Measurements from ENCODE around the gene ANAPC4.
"Not testable (repeated sequence)": the region's sequence is repeated elsewhere in the genome, so short reads cannot be mapped to it uniquely, and the experiment has no call there.

The ANAPC4 gene, protein sequence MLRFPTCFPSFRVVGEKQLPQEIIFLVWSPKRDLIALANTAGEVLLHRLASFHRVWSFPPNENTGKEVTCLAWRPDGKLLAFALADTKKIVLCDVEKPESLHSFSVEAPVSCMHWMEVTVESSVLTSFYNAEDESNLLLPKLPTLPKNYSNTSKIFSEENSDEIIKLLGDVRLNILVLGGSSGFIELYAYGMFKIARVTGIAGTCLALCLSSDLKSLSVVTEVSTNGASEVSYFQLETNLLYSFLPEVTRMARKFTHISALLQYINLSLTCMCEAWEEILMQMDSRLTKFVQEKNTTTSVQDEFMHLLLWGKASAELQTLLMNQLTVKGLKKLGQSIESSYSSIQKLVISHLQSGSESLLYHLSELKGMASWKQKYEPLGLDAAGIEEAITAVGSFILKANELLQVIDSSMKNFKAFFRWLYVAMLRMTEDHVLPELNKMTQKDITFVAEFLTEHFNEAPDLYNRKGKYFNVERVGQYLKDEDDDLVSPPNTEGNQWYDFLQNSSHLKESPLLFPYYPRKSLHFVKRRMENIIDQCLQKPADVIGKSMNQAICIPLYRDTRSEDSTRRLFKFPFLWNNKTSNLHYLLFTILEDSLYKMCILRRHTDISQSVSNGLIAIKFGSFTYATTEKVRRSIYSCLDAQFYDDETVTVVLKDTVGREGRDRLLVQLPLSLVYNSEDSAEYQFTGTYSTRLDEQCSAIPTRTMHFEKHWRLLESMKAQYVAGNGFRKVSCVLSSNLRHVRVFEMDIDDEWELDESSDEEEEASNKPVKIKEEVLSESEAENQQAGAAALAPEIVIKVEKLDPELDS

DNA sequence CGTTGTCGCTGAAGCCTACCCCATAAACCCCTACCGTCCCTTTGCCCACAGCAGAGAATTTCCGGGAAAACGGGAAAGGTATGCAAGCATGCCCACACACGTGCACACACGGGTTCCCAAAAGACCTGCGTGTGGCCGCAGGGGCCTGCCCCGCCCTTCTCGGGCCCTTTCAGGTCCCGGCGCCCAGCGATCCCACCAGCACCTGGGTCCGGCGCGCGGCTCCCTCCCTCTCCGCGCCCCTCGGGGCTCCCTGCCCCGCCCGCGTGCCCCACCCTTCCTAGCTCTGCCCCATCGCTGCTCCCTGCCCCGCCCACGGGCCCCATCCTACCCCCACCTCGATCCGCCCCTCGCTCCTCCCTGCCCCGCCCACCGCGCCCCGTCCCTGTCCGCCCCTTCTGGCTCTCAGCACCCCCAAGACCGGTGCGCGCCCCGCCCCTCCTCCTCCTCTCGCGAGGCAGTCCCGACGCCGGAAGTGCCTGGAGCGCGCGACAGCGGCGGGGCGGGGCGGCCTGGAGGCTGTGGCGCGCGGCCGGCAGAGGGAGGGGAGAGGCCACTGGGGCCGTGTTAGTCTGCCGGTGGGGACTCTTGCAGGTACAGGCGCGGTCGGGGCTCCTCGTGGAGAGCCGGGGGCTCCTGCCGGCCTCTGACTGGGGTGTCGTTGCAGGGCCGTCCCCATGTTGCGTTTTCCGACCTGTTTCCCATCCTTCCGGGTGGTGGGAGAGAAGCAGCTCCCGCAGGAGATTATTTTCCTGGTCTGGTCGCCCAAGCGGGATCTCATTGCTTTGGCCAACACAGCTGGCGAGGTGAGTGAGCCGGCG, at the start of gene ANAPC4:
ANAPC4 (plus strand) TSS at position 510 of the 818 bp plus-strand sequence; CDS start at position 675, 165 bp downstream.
- DNase-seq (ENCODE audit: low read depth in 3 of 3) = peak; percentile 98 to 100 (median 98)

DNA sequence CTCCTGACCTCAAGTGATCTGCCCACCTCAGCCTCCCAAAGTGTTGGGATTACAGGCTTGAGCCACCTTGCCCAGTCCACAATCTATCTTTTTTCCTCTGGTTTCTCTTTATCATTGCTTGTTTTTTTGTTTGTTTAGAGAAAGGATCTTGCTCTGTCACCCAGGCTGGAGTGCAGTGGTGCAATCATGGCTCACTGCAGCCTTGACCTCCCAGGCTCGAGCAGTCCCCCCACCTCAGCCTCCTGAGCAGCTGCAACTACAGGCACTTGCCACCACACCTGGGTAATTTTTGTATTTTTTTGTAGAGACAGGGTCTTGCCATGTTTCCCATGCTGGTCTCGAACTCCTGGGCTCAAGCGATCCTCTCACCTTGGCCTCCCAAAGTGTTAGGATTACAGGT, 48.6 kb upstream of the ANAPC4 start:
- not testable (repeated sequence) for DNase-seq (ENCODE audit: low read depth in 3 of 3)

DNA sequence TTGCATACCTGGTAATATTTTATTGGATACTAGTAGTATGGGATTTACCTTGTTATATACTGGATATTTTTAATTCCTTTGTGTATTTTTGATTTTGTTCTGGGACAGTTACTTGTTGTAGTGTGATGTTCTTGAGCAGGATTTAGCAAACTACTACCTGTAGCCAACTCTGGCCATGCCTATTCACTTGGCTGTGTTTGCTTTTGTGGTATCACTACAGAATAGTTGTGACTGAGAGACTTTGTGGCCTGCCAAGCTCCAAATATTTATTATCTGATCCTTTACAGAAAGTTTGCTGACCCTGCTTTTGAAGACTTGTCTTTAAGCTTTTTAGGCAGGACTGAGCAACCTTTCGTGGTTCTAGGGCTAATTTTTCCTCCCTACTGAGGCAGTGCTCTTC, 46.7 kb upstream of the ANAPC4 start:
- no peak for DNase-seq (ENCODE audit: low read depth in 3 of 3)

DNA sequence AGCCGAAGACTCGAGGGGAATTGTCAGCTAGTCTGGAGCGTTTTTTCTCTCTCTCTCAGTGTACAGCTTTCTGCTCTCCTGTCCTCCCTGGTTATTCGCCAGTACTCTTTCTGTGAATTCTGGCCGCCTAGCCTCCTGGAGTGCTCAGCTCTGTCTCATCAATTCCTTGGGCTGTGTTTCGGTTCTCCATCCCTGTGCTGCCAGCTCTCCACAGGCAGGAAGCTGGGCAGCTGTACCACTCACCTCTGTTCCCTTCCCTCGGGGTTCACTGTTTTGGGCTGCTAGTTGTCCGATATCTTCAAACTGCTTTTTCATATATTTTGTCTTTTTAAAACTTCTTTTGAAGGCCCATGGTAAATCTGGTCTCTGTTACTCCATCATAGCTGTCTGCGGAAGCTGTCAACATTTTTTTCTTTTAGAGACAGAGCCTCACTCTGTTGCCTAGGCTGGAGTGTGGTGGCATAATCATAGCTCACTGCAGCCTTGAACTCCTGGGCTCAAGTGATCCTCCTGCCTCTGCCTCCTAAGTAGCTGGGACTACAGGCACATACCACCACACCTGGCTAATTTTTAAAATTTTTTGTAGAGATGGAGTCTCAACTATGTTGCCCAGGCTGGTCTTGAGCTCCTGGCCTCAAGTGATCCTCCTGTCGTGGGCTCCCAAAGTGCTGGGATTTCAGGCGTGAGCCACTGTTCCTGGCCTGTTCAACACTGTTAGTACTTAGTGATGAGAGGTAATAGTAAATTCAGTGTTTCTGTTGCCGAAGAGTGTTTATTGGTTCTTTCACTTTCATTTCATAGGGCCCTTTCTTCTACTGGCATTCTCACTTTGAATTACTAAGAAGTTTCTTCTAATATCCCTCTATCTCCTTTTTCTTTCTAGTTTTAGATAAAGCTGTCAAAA, 45.9 kb upstream of the ANAPC4 start:
- no peak for DNase-seq (ENCODE audit: low read depth in 3 of 3)

DNA sequence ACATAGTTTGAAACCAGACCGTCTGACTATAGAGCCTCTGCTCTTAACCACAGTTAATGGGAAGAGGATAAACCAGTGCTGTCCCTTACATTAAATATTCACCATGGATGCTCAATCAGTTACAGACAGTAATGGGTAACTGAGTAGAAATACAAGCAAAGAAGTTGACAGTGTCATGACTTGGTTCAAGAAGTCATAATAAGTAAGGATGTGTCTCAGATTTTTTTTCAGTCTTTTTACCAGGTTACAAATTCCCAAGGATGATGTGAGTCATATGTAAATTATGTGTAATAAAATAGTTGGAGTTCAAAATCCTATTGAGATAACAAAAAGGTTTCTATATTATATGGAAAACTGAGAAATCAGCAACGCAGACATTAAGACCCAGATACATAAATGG, 33.4 kb upstream of the ANAPC4 start:
- no peak for DNase-seq (ENCODE audit: low read depth in 3 of 3)

DNA sequence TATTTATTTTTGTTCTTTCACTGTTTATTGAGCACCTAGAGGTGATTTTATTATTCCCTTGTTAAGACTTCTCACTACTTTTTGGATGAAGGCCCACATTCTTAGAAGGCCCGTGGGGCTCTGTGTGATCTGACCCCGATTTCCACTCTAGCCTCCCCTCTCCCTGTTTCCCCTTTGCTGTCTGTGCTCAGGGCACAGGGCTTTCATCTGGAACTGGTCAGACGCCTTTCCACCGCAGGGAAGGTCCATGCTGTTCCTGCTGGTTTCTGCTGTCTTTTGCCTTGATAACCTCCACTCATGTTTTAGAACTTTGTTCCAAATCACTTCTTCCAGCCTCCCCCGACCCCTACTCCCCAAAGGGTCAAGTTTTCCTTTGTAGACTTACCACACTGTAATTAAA, 31.3 kb upstream of the ANAPC4 start:
- DNase-seq (ENCODE audit: low read depth in 3 of 3) = no peak

DNA sequence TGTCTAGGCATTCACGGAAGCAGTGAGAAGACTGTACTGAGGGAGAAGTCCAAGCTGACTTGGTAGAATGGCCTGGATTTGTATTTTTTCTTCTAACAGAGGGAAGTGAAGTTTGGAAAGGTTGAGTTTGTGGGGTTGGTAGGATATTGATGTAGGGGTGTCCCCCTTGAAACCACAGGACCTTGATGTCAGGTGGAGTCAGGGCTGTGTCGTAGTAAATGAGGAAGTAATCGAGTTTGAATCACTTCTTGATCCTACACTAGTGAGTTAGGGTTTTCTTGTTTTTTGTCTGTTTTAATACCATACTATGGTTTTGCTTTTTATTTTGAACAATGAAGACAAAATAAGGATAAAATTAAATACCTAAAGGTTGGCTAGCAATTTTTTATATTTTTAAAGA, 30.1 kb upstream of the ANAPC4 start:
- DNase-seq (ENCODE audit: low read depth in 3 of 3) = no peak

DNA sequence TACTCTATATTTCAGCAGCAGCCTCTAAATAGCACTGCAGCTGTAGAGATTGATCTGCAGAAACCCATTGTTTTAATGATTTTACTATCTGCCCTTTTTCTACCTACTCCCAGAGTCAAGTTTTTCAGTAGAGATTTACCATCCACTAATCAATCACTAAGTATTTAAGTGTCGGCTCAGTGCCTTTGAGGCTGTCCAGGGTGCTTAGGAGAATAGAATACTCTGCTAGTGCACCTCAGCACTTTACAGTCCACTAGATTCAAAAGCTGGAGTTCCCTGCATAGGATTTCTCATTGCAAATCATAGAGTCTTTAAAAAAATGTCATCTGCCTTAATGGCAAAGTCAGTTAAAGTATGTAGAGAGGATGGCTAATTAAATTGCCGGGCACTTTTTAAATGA, 29.6 kb upstream of the ANAPC4 start:
- no peak for DNase-seq (ENCODE audit: low read depth in 3 of 3)

DNA sequence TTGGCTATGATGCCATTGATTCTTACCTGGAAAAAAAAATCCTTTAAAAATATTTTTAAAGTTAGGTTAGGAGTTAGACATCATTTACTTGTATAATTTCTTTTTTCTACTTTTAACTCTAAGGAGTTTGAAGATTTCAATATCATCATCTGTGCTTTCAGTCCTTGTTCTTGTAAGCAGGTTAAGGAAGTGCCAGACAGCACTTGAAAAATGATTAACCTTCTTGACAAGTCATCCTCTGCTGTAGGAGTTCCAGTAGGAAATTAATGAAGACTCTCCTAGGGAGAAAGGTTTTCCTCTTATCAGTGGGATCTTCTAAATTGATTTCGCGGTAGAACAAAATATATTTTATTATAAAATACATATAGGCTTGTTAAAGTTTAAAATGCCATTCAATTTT, 29.1 kb upstream of the ANAPC4 start:
- DNase-seq (ENCODE audit: low read depth in 3 of 3) = no peak

DNA sequence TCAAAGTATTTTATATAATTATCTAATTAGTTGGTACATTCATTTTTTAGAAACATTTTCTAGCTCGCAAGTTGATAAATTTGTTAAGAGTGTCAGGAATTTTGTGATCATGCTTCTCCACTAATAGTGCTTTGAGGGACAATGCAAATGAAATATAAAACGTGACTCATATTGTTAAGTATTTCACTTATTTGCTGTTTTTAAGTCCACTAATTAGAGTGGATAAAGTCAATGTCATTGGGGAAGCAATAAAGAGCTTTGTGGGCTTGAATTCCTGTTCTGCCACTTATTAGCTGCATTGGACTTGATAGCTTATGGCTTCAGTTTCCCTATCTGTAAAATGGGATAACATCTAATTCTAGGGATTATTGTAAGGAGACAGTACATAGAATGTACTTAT, 26.5 kb upstream of the ANAPC4 start:
- DNase-seq (ENCODE audit: low read depth in 3 of 3) = no peak

DNA sequence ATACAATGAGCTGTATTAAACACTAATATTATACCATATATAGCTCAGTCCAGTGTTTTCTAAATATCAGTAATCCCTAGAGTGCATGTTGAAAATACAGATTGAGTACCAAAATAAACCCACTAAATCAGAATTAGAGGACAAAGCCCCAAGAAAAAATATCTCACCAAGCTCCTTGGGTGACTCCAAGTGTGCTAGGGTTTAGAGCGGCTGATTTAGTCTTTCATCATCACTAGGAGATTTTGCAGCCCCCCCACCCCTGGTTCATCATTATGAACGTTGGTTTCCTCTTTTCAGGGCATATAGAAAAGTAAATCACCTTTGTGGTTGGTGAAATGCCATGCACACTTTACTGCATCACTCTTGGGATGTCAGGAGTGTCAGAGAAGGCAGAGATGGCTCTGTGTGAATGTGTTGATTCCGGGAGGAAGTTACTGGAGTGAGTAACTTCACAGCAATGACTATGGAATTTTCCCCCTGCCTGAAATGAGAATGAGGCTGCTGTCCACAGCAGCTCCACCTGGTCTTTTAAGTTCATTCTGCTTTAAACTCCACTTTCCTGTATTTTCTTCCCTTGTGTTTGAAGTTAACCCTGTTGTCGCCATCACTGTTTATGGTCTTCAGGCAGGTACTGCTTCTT, 25.2 kb upstream of the ANAPC4 start:
- DNase-seq (ENCODE audit: low read depth in 3 of 3) = no peak

DNA sequence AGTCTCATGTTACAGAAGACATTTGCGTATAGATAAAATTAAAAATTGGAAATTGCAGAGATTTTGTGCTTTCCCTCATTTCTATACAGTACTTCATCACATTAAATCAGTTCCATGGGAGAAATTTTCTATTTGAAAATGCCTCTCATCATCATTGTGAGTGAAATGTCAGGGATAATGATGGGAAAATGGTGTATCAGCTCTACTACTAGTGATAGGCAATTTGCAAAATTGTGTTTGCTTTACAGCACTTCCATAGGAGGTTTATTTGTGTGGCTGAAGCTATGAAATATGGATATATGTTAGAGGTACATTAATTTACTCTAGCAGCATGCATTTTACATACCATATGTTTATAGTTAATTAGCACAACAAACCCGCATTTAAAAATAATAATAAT, 21.0 kb upstream of the ANAPC4 start:
- DNase-seq (ENCODE audit: low read depth in 3 of 3) = no peak

DNA sequence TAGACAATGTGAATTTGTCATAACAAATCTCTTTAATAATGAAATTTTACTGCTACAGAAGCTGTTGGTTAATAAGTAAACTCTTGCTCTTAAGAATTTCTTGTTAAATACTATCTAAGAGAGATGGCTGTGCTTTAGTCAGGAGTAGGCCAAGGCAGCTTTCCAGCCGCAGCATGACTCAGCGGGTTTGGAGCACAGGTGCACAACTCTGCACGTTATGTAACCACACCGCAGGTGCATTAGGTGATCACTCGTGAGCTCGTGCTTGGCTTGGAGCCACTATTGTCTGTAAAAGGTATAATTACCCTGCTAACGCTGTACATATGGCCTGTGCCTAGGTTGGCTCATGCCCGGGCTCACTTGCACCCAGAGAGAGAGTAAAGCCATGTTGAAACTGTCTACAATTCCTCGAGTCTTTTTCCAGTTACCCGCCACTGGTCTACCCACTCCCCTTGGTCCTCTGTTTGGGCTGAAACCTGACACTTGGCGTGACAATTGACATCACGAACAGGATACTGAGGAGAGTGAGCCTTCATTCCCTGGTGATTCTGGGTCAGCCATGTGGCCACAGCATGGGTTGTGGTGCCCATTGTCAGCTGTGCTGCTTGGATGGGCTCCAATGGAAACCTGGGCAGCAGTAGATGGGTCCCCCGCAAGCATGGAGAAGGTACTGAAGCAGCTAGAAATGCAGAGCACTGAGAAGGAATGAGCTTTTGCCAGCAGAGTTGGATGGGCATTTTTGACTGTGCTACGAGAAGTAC, 18.4 kb upstream of the ANAPC4 start:
- no peak for DNase-seq (ENCODE audit: low read depth in 3 of 3)

DNA sequence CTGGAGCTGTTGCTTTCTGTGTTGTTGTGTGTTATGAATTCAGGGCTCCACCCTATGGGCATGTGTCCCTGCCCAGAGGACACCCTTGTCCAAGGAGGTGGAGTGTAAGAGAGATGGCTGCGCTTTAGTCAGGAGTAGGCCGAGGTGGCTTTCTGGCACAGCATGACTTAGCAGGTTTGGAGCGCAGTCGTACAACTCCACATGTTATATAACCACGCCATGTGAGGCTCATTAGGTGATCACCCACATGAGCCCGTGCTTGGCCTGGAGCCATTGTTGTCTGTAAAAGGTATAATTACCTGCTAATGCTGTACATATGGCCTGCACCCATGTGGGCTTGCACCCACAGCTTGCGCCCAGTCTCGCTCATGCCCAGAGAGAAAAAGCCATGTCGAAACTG, 15.8 kb upstream of the ANAPC4 start:
- no peak for DNase-seq (ENCODE audit: low read depth in 3 of 3)

DNA sequence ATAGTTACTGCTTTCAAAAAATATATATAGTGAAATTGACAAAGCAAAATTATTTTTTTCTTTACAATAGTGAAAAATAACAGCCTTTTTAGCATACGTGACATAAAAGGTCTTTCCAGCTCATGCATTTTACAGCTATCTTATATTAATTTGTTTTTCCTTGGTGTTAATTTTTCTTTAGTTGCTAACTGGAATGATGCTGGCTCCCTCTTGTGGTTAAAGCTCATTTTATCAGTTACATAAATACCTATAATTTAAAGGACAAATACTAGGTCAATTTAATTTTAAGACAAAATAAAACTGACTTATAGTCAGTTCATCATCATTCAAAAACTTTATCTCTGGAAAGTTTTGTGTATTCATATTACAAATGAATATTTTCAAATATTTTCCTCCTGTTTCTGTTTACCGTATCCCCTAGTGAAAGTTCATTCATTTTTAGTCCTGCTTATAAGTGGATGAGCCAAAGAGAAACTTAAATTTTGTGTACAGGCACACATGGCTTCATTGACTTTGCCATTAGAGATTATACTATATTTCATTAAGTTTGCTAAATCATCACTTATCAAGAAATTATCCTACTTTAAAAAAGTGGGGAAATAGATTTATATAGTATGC, 9.9 kb upstream of the ANAPC4 start:
- no peak for DNase-seq (ENCODE audit: low read depth in 3 of 3)

DNA sequence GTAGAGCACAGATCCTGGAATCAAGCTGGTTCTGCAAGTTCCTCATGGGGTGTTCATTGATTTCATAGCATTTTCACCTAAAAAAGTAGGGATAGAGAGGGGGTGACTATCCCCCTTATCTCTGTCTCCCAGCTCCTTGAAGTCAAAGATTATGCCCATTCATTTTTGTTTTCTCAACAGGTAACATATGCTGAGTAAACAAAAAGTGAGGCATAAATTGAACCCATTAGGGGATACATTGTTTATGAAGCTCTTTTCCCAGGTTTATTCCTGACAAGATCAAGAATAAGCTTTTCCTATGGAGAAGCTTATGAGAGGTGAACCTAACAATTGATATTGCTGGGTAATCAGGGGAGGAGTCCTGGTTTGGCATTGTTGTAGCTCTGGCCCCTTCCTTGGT, 9.2 kb upstream of the ANAPC4 start:
- DNase-seq (ENCODE audit: low read depth in 3 of 3) = no peak

DNA sequence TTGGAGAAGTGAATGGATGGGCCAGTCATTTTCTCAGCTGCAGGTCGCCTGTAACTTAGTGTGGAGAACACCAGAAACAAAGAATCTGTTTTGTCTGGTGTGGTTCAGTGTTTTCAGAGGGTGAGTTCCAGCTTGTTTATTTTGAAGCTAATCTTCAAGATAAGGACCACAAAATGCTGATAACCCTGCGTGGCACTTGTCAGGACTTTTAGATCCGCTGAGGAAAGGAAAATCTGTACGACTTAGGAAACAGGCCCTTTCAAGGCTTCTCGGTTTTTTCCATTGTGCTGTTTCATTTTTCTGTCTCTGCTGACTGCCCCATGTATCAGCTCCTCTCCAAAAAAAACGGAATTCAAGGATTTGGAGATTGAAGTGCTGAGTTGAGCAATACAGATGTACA, 8.7 kb upstream of the ANAPC4 start:
- no peak for DNase-seq (ENCODE audit: low read depth in 3 of 3)

DNA sequence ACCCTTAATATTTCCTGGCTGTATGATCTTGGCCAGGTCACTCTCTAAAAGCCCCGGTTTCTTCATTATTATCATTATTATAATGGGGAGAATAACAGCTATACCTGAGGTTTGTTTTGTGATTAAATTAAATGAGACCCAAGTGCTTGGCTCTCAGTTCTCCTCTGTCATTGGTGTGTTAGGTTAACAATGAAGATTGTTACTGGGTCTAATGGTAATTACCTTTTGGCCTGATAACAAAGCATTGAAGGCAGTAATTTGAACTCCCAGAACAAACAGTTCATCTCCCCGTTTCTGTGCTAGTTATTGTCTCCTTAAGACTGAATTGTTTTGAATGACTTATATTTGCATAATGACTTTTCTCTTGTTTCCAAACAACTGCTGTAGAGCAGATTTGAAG, 6.8 kb upstream of the ANAPC4 start:
- no peak for DNase-seq (ENCODE audit: low read depth in 3 of 3)

DNA sequence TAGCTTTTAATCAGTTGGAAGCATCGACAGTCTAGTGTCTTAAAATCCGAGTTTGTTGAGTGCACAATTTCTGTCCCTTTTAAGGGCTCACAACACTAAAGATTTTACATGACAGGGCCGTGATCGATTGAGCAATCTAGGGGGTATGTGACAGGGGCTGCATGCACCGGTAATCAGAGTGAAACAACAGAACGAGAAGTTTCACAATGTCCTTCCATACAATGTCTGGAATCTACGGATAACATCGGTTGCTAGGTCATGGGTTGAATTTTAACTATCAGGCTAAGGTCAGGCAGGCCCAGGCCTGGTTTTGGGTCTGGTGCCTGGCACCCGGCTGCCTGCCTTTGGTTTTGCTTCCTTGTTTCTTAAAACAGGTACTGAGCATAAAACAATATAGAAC, 4.5 kb upstream of the ANAPC4 start:
- not testable (repeated sequence) for DNase-seq (ENCODE audit: low read depth in 3 of 3)

Measured in stimulated activated CD4-positive, alpha-beta T cell treated with anti-CD3 and anti-CD28 coated beads, TNF-alpha, amount 100 ng/mL, for 4 hours (primary cell).